ENCODE results near the gene PLXNB2.

Gene PLXNB2

GRCh38 chr22:50249341-50250248 is 57.9 kb downstream of the PLXNB2 start:
- DNase-seq (ENCODE audit: low spot score) = no peak

DNA sequence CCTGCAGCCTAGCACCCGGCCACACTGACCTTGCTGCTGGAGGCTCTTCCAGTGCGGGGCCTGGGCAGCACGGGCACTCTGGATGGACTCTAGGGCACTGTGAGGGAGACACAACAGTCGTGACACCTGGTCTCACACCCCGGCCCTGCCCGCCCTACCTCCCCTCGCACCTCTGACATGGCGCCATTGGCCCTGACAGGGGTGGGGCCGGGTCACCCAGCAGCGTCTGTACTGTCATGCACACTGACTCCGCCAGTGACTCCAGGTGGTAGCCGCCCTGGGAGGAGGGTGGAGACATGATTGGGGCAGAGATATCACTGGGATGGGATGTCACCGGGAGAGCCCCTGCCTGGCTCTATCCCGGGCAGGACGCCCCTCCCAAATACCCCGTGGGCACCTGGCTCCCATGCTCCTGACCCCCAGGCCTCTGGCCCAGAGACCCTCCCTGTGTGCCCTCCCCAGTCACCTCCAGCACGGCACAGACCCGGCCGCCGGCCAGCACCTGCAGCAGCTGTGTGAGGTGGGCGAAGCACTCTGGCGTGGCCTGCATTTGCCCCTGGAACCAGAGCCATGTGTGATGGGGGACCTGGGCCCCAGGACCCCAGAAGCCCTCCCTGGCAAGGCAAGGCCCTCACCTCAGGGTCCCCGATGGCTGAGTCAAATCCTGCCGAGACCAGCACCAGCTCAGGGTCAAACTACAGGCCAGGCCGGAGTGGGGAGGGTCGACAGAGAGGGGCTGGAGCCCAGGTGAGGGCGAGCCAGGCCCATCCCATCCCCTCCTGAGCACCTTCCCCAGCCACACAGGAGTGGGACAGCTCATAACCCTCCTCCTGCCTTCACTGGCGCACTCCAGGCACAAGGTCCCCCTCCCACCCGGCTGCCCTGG is 59.0 kb downstream of the PLXNB2 start:
- no peak for DNase-seq (ENCODE audit: low spot score)

DNA sequence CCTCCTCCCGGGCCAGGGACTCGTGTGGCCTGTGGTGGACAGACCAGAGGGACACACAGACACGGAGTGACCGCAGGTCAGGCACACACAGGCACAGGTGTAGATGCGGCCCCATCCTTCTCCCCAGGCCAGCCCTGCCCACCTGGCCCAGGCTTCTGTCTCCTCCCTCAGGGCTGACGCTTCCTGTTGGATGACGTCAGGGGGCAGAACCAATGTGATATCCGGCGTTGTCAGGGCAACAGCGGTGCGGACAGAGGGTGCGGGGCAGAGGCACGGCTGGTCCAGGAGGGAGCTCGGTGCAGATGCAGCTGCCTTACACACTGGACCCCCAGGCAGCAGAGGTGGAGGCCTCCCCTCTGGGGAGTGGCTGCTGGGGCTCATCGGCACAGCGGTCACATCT is 59.7 kb downstream of the PLXNB2 start:
- DNase-seq (ENCODE audit: low spot score) = peak; percentile 15

GRCh38 chr22:50246242-50247175 is 60.9 kb downstream of the PLXNB2 start:
- DNase-seq (ENCODE audit: low spot score) = no peak

DNA sequence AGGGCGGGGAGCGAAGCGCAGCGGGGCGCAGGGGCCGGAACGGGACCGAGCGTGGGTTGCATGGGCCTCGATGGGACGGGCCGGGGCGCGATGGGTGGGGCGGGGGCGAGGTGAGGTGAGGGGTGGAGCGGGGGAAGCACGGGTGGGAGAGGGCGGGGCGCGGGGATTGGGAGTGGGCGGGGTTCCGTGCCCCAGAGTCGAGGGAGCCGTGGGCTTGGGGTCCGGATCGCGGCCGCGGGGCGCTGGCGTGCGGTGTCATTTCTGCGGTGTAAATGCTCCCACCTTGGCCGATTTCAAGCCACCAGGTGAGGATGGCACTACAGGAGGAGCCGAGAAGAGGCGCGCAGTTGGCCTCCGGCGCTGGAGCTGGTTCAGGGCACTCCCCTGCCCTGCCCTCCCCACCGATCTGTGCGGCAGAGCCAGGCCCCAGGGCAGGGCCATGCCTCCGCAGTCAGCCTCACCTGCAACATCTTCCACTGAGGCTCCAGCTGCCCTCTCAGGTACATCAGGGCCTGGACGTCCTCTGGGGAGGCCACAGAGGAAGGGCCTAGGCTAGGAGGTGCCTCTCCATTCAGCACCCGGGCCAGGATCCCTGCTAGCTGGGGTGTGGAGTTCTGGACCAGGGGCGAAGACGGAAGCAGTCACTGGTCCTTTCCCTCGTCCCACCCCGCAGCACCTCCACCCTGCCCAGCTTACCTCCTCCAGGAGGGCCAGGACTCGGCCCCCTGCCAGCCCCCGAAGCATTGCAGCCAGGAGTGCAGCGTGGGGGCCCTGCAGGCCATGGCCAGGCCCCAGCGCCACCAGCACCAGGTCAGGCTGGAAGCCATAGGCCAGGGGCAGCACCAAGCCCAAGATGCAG is 62.0 kb downstream of the PLXNB2 start:
- DNase-seq (ENCODE audit: low spot score) = no peak

- peak; percentile 94 for DNase-seq (ENCODE audit: low spot score)
These were observed 62.8 kb downstream of the PLXNB2 start, which contains the start of gene TUBGCP6 for GRCh38 chr22:50244420-50245213. TSS of gene TUBGCP6 (minus strand) at chr22:50245023. CDS start at chr22:50244459, 564 bp downstream.

DNA sequence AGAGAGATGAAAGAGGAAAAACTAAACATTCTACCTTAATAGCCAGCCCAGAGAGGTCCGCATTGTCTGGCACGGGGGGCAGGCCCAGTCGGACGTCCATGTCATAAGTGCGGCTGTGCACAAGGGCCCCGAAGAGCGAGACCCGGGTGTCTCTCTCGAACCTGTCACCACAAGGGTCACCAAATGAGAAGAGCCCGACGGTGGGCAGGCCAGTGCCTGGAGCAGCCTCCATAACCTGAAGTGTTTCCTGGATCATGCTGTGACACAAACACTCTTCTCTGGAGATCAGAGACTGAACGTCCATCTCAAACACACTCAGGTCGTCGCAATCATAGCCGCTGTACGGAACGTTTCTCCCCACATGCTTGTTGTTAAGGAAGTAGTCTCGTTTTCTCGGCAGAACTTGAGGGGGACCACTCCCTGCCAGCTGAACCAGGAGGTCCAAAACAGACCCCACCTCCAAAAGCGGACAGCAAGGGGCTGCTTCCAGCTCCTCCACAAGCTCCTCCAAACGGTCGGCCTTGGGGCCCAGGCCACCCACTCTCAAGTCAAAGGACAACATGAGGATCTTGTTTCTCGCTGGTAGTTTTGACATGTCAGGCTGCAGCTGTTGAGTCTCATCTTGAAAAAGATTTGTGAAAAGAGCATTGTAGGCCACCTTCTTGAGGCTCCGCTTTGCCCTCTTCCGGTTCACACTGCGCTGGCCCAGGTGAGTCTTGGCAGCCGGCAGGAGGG is 63.6 kb downstream of the PLXNB2 start:
- DNase-seq (ENCODE audit: low spot score) = no peak

GRCh38 chr22:50242406-50242949 is 65.0 kb downstream of the PLXNB2 start:
- DNase-seq (ENCODE audit: low spot score) = no peak

DNA sequence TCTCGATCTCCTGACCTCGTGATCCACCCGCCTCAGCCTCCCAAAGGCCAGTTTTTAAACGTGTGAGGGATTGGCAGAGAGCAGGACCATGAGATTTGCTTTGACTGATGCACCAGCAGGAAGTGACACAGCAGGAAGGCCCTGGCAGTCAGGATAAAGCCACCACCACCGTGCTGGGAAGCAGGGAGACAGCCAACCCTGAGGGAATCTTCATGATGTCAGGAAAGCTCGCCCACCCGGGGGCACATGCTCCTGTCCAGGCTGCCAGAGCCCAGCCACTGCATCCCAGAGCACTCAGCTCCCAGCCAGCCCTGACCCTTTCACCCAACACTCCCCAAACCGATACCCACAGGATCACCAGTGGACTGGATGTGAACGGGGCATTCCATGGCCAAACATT is 68.7 kb downstream of the PLXNB2 start:
- no peak for DNase-seq (ENCODE audit: low spot score)

- peak; percentile 14 for DNase-seq (ENCODE audit: low spot score)
These were observed 70.6 kb downstream of the PLXNB2 start for GRCh38 chr22:50236731-50237409.

- DNase-seq (ENCODE audit: low spot score) = no peak
These were observed 74.2 kb downstream of the PLXNB2 start for GRCh38 chr22:50233223-50233622.

GRCh38 chr22:50232481-50233151 is 74.8 kb downstream of the PLXNB2 start:
- no peak for DNase-seq (ENCODE audit: low spot score)

GRCh38 chr22:50229370-50229769 is 78.1 kb downstream of the PLXNB2 start:
- DNase-seq (ENCODE audit: low spot score) = no peak

DNA sequence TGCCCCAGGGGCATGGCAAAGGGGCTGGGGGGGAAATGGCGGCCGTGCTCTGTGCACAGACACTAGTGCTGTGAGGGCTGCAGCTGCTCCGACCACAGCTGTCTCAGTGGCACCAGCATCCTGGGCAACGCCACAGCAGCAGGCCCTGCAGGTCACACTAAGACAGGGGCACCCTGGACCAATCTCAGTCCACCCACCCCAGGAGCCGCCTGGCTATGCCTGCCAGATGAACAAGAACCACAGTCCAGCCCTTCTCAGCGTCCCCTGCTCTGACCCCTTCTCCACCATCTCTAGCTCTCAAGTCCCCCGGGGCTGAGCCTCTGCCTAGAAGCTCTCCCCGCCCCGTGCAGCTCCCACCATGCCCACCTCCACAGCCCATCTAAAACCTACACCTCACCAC is 79.1 kb downstream of the PLXNB2 start:
- no peak for DNase-seq (ENCODE audit: low spot score)

GRCh38 chr22:50227579-50228215 is 79.7 kb downstream of the PLXNB2 start:
- no peak for DNase-seq (ENCODE audit: low spot score)

DNA sequence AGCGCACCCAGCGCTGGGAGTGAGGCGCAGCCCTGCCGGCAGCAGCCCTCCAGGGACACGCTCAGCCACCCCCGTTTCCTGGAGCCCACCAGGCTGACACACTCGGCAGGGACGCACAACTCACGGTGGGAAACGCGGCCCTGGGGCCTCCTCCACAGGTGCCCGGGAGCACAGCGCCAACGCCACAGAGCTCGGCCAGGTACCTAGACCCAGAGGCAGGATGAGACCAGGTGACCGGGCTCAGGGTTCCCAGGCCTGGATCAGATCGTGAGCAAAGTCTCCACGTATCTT is 80.6 kb downstream of the PLXNB2 start:
- no peak for DNase-seq (ENCODE audit: low spot score)

- no peak for DNase-seq (ENCODE audit: low spot score)
These were observed 81.2 kb downstream of the PLXNB2 start for GRCh38 chr22:50226063-50226874.

All from hematopoietic multipotent progenitor cell treated with erythropoietin and hydrocortisone succinate and interleukin-3 and kit ligand, for 15 days (in vitro differentiated cells).